K562 (cell line): ENCODE data around the gene STUB1. TPM values are rescaled to one million over a fixed set of nuclear protein-coding genes. Genes with fewer than 3 reads are reported as not detected.

Source experiments
- ARID2 ChIP-seq: fragments of 450-650 bp; IDR thresholded peaks from 2 replicates; pipeline ENCODE4 v1.6.1; 2017; ENCODE audit warnings: antibody characterized with exemption, mild to moderate bottlenecking
- CHD7 ChIP-seq: fragments of 200-600 bp; sonication (generic); IDR thresholded peaks from one replicate; pipeline ENCODE4 v1.6.1; 2012; ENCODE audit warnings: mild to moderate bottlenecking, low read depth, low read length, inconsistent platforms
- FOXA3 ChIP-seq, 2 experiments: fragments of 450-650 bp in 1 of 2; sonication (generic) in 1 of 2; formaldehyde crosslinking; IDR thresholded peaks in 1 of 2; conservative IDR thresholded peaks in 1 of 2; 2 replicates each; pipeline versions ENCODE4 v1.4.0 to v1.8.0; 2020 to 2022; ENCODE audit warnings: mild to moderate bottlenecking in 2 of 2, missing genetic modification reagents in 1 of 2
- FOXJ2 ChIP-seq: fragments of 200-800 bp; sonication (Bioruptor generic); IDR thresholded peaks from 2 replicates; pipeline ENCODE4 v1.6.1; 2016; ENCODE audit warnings: missing genetic modification characterization, missing compliant biosample characterization
- HNRNPL ChIP-seq: fragments of 200-400 bp; formaldehyde crosslinking; IDR thresholded peaks from 2 replicates; pipeline ENCODE4 v1.6.1; 2017; ENCODE audit warnings: low read depth, mild to moderate bottlenecking, low read length
- LARP7 ChIP-seq: fragments of 450-650 bp; IDR thresholded peaks from 2 replicates; pipeline ENCODE4 v1.6.1; 2016
- MAFK ChIP-seq: IDR thresholded peaks from 2 replicates; pipeline ENCODE4 v1.6.1; 2011; ENCODE audit warnings: low read length, improper control_type of control experiment
- NEUROD1 ChIP-seq: fragments of 150-350 bp; IDR thresholded peaks from 2 replicates; pipeline ENCODE4 v1.6.1; 2014; ENCODE audit warnings: borderline replicate concordance, low read length, low read depth; ENCODE audit not compliant: partially characterized antibody
- RB1 ChIP-seq: fragments of 450-650 bp; IDR thresholded peaks from 2 replicates; pipeline ENCODE4 v1.6.1; 2017; ENCODE audit warnings: low read depth, mild to moderate bottlenecking
- RUNX1 ChIP-seq: sonication (generic); IDR thresholded peaks from 2 replicates; pipeline ENCODE4 v1.6.1; 2016; ENCODE audit warnings: antibody characterized with exemption, low read depth
- SMARCC2 ChIP-seq: fragments of 450-650 bp; IDR thresholded peaks from 2 replicates; pipeline ENCODE4 v1.6.1; 2017; ENCODE audit warnings: antibody characterized with exemption, moderate library complexity, mild to moderate bottlenecking, low read depth
- ZNF217 ChIP-seq: sonication (generic); formaldehyde crosslinking; IDR thresholded peaks from 2 replicates; pipeline ENCODE4 v1.8.0; 2022; ENCODE audit warnings: mild to moderate bottlenecking, missing genetic modification reagents
- polyA plus RNA-seq, 8 experiments: library from polyadenylated mRNA; depleted of rRNA in 4 of 8; stranded (reverse) in 5 of 8; unstranded in 3 of 8; fragments of >200 nt; fragmentation: Nextera tagmentation in 2 of 8; fragmentation: Illumina TruSeq in 1 of 8; extraction: Ambion mirVana in 2 of 8; extraction: Trizol in 1 of 8; gene quantifications; 2 replicates each; pipeline versions ENCODE4 v1.2.1 to v1.2.3, GENCODE V29; 2011 to 2014; ENCODE audit warnings: inconsistent platforms in 1 of 8, missing spikeins in 1 of 8
- total RNA-seq, 7 experiments: library from RNA; depleted of rRNA in 6 of 7; stranded (reverse); fragments of >200 nt in 6 of 7; fragmentation: Illumina TruSeq in 2 of 7; extraction: Trizol in 2 of 7; gene quantifications; 2 replicates each; pipeline versions ENCODE4 v1.2.1 to v1.2.3, GENCODE V29; 2011 to 2021; ENCODE audit warnings: low replicate concordance in 1 of 7
- TF ChIP-seq, protein P1 (sequence below), 2 experiments: fragments of 250-450 bp in 1 of 2; fragments of 450-650 bp in 1 of 2; sonication (Bioruptor Pico) in 1 of 2; IDR thresholded peaks; 2 replicates each; pipeline versions ENCODE4 v1.6.1 to v1.8.0; 2016 to 2021; ENCODE audit warnings: mild to moderate bottlenecking in 2 of 2, moderate library complexity in 2 of 2, missing compliant biosample characterization in 1 of 2, missing genetic modification characterization in 1 of 2
- TF ChIP-seq, protein P2 (sequence below): fragments of 450-650 bp; IDR thresholded peaks from 2 replicates; pipeline ENCODE4 v1.7.0; 2016; ENCODE audit warnings: borderline replicate concordance

STUB1 gene
- total and polyA plus RNA-seq, 9 of the 15 experiments (the other 6 are each of a cell fraction or from before 2014, with no cell fraction given): 10.6 to 251 (median 152) TPM

DNA sequence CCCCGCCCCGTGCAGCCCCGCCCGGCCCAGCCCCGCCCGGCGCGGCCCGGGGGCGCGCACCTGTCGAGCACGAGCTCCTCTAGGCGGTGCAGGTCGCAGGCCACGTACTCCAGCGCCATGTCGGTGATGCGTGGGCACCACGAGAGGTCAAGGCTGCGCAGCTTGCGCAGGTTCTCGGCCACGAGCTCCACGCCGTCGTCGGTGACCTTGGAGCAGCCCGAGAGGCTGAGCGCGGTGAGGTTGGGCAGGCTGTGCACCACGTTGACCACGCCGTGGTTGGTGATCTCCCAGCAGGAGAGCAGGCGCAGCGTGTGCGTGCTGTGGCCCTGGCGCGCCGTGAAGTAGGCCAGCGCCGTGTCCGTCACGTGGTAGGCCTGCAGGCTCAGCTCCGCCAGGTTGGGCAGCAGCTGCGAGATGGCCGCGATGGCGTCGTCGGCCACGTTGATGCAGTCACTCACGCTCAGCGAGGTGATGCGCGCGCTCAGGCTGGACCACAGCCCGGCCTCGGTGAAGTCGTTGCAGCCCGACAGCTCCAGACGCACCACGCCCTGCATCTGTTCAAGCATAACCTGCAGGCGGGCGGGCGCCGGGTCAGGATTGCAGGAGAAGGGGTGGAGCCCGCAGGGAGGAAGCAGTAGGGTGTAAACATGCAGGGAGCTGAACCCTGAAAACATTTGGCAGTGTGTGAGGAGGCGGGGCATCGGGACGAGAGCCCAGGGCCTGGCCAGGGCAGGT lies 15.3 kb downstream of the STUB1 start (continued):
- TF ChIP-seq MAFK: no peak
- TF ChIP-seq CHD7: no peak
- no peak for TF ChIP-seq ARID2
- TF ChIP-seq, protein P1, sequence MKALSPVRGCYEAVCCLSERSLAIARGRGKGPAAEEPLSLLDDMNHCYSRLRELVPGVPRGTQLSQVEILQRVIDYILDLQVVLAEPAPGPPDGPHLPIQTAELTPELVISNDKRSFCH (CRISPR knock-in tag; IDR thresholded peaks at IDR 0.05): no peak
- TF ChIP-seq, protein P1 (tag; IDR thresholded peaks at IDR 0.05): peak; percentile 80; the same call in 1 of the 2 replicates
- TF ChIP-seq FOXA3 (CRISPR knock-in tag; conservative IDR thresholded peaks at IDR 0.05 in 1 of 2, IDR thresholded peaks at IDR 0.05 in 1 of 2): peak in 1 of 2 experiments; percentile 86; a peak in 2 of 4 replicates
- TF ChIP-seq LARP7: no peak
- 0 out of 2 replicates have a peak, but pooled peaks have one; percentile 20 for TF ChIP-seq FOXJ2
- TF ChIP-seq HNRNPL: peak; percentile 87; the same call in 1 of the 2 replicates
- no peak for TF ChIP-seq NEUROD1
- TF ChIP-seq ZNF217: no peak
- TF ChIP-seq SMARCC2: no peak
- TF ChIP-seq RUNX1: no peak
- TF ChIP-seq, protein P2, sequence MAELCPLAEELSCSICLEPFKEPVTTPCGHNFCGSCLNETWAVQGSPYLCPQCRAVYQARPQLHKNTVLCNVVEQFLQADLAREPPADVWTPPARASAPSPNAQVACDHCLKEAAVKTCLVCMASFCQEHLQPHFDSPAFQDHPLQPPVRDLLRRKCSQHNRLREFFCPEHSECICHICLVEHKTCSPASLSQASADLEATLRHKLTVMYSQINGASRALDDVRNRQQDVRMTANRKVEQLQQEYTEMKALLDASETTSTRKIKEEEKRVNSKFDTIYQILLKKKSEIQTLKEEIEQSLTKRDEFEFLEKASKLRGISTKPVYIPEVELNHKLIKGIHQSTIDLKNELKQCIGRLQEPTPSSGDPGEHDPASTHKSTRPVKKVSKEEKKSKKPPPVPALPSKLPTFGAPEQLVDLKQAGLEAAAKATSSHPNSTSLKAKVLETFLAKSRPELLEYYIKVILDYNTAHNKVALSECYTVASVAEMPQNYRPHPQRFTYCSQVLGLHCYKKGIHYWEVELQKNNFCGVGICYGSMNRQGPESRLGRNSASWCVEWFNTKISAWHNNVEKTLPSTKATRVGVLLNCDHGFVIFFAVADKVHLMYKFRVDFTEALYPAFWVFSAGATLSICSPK: no peak
- TF ChIP-seq RB1: 0 out of 2 replicates have a peak, but pooled peaks have one; percentile 18
